GM23248 (cell line): Measurements from ENCODE around the gene CXCR2.

Source experiments
- EZH2 ChIP-seq: fragments of 200-600 bp; sonication (generic); IDR thresholded peaks from 2 replicates; pipeline ENCODE4 v1.6.1; 2018; ENCODE audit warnings: antibody characterized with exemption, mild to moderate bottlenecking; ENCODE audit not compliant: insufficient read depth, poor library complexity, severe bottlenecking
- EZH2phosphoT487 ChIP-seq: fragments of 200-600 bp; sonication (generic); IDR thresholded peaks from 2 replicates; pipeline ENCODE4 v1.6.1; 2018; ENCODE audit warnings: antibody characterized with exemption, moderate library complexity, mild to moderate bottlenecking, low read depth; ENCODE audit not compliant: insufficient read depth

- TF ChIP-seq EZH2 (no peak), EZH2phosphoT487 (no peak)
Observed at GRCh38 chr2:218127929-218128455, 2.2 kb downstream of the CXCR2 start.
